Eye (tissue), 1 donor: ENCODE measurements around the gene GPR158.
"Not testable (repeated sequence)": the region's sequence is repeated elsewhere in the genome, so short reads cannot be mapped to it uniquely, and the experiment has no call there.

ENCODE experiments used
- DNase-seq: peaks from one replicate; pipeline ENCODE4 v3.0.0-alpha.2; 2015

The GPR158 gene

DNA sequence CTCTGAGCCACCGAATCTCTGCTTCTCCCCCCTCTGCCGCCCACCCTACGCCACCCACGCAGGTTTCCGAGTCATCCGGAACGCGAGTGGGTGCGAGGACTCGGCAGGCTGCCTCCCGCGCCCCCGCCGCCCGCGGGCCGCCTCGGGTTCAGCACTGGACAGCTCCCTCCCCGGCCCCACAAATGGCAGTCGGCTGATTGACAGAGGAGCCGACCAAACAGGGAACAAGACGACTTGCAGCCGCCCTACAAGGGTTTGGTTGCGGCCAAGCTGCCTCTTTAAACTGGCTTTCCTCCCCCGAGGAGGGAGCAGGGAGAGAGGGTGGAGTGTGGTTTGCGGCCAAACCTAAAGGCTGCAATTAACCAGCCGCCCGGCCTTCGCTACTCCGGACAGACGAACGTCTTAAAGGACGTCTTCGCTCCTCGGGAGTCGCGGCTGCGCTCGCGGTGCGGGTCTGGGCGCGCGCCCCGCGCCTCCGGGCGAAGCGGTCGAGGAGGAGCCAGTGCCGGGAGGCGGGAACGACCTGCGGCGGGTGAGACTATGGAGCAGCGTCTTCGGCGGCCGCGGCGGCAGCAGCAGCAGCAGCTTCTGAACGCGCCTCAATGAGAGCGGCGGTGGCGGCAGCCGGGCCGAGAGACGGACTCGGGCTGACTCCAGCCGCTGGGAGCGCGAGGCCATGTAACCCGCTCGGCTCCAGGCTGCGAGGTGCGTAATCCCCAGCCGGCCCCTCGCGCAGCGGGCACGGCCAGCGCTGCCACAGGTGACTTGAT, at the start of gene GPR158:
Gene GPR158, plus strand, starts transcription at position 541 of the 770 bp plus-strand sequence. CDS start 420 bp downstream, outside the sequence.
- DNase-seq, result peak; percentile 98

GRCh38 chr10:25125201-25125611, 49.6 kb upstream of the GPR158 start:
- DNase-seq, result peak; percentile 93

DNA sequence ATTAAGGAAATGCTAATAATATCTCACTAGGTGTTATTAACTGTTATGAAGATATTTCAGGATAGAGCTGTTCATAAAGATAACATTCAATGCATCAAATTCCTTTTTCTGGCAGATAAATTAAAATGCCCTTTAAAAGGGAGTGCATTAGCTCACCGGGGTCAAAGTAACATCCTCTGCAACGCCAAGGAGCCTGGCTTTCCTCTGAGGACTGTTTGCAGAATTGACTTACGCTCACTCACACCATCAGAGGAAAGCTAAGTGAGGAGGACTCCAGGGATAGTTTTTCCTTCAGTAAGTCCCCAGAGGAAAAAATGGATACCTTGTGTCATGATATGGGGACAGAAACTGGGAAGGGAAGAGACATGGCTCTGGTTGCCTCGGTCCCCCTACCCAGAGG, 45.2 kb upstream of the GPR158 start:
- no peak for DNase-seq

GRCh38 chr10:25130906-25131305, 43.9 kb upstream of the GPR158 start:
- no peak for DNase-seq

GRCh38 chr10:25142116-25142864, 32.5 kb upstream of the GPR158 start:
- DNase-seq, result no peak

DNA sequence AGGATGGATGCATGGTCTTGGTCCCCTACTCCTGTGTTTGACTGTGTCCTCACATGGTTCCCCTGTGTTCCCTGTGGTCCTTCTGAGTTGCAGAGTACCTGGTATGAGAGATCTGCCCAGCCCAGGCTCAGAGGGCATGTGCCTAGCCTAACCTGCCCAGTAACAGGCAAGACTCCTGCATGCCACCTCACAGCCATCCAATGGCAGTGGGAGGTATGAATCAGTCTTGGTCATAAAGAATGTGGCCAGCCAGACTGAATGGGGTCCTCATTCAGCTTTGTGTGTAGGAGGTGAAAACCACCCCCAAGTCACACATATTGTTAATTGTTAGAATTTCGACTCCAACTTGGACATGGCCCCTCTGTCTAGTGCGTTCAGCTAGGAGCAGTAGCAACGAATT, 17.2 kb upstream of the GPR158 start:
- DNase-seq, result no peak

- DNase-seq, result no peak
Measured at GRCh38 chr10:25159591-25159990, 15.2 kb upstream of the GPR158 start.

GRCh38 chr10:25162391-25162790, 12.4 kb upstream of the GPR158 start:
- DNase-seq, result no peak

- DNase-seq, result not testable (repeated sequence)
Measured at GRCh38 chr10:25163464-25163863, 11.3 kb upstream of the GPR158 start.

DNA sequence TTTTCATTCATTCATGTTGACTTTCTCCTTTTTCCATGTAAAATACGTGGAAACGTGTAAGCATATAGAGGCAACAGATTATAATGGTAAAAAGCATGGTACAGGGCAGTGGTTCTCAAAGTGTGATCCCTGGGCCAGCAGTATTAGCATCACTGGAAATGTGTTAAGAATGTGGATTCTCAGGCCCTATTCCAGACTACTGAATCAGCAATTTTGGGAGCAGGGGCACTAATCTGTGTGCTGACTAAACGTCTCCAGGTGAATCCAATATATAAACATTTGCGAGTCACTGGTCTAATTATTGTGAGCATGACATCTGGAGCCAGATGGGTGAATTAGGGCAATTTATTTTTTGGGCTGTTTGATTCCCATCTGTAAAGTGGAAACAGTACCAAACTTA, 5.1 kb upstream of the GPR158 start:
- no peak for DNase-seq

- no peak for DNase-seq
Measured at GRCh38 chr10:25170627-25171026, 4.2 kb upstream of the GPR158 start.

DNA sequence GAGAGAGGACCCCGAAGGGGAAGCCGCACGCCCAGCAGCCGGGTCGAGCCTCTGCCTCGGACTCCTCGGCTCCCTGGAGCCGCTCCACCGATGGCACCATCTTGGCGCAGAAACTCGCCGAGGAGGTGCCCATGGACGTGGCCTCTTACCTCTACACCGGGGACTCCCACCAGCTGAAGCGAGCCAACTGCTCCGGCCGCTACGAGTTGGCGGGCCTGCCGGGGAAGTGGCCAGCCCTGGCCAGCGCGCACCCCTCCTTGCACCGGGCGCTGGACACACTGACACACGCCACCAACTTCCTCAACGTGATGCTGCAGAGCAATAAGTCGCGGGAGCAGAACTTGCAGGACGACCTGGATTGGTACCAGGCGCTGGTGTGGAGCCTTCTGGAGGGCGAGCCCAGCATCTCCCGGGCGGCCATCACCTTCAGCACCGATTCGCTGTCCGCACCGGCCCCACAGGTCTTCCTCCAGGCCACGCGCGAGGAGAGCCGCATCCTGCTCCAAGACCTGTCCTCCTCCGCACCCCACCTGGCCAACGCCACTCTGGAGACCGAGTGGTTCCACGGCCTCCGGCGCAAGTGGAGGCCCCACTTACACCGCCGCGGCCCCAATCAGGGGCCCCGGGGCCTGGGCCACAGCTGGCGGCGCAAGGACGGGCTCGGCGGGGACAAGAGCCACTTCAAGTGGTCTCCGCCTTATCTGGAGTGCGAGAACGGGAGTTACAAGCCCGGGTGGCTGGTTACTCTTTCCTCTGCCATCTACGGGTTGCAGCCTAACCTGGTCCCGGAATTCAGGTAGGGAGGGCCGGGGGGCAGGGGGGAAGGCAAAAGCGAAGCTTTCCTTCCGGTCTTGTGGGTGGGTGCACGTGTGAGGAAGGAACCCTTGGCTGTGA, 973 bp downstream of the GPR158 start:
- DNase-seq, result peak; percentile 73

- peak; percentile 39 for DNase-seq
Measured at GRCh38 chr10:25176421-25176968, 1.7 kb downstream of the GPR158 start.

- DNase-seq, result no peak
Measured at GRCh38 chr10:25177093-25177753, 2.4 kb downstream of the GPR158 start.

DNA sequence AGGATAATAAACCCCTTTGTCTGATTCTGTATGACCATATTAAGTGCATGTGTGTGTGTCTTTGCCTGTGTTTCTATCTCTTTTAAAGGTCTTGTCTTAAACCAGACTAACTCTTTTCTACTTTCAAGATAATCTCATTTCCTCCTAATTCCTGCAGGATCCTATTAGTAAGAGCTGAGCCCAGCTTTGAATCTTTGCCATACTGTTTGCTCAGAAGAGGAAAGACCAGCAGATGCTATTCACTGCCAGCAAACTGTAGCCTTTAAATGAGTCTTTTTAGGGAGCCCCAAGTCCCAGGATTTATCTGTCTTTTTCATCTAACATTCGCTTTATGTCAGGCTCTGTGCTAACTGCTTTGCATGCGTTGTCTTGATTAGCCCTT, 2.9 kb downstream of the GPR158 start:
- DNase-seq, result no peak

- no peak for DNase-seq
Measured at GRCh38 chr10:25178411-25178810, 3.6 kb downstream of the GPR158 start.

DNA sequence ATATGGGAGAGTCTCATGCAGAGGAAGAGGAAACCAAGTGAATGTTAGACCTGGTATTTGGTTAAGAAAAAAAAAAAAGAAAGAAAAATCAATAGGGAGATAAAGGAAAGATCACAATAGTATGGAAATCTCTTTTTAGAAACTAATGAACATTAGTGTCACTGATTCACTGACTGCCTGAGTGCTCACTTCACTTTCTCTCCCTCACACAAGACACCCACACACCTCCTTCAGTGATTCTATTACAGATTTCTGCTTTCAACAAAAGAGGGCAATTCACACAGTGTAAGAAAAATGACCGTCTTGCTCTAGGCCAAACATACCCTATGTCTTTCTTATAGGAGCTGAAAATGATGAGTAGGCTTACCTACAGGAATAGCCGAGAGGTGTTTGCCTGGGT, 6.0 kb downstream of the GPR158 start:
- DNase-seq, result no peak

GRCh38 chr10:25182636-25183035, 7.8 kb downstream of the GPR158 start:
- no peak for DNase-seq

GRCh38 chr10:25191162-25191895, 16.5 kb downstream of the GPR158 start:
- no peak for DNase-seq

- no peak for DNase-seq
Measured at GRCh38 chr10:25198151-25198550, 23.4 kb downstream of the GPR158 start.

DNA sequence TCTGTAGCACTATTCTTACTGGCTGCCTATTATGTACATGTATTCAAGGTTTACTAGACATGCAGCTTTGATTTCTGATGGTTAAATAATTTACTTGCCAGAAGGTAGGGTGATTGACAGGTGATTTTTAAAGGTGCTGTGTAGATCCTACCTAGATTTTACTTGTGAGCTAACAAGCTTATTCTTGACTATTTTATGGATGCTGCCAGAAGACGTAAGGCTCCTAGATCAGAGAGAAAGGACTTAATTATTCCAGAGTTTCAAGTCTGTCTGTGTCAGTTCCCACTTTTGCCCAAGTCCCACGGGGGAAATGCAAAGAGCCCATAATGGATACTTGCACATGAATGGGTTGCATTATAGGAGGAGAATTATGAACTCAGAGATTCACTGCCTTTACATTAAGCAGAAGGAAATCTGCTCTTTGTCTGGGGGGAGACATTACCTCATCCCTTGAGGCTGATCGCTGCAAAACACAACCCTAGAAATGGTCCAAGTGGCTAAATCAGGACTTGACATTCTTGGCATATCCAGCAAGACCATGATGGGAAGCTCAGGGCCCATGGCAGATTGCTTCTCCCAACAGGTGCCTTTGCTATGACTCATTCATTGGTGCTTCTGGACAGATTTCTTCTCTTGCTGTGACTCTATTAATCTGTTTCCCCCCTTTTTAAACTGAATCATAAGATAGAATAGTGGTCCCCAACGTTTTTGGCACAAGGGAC, 32.1 kb downstream of the GPR158 start:
- peak; percentile 51 for DNase-seq
